ENCODE measurements around the gene NCKIPSD.
"Not testable (repeated sequence)": the region's sequence is repeated elsewhere in the genome, so short reads cannot be mapped to it uniquely, and the experiment has no call there.

Gene NCKIPSD

DNA sequence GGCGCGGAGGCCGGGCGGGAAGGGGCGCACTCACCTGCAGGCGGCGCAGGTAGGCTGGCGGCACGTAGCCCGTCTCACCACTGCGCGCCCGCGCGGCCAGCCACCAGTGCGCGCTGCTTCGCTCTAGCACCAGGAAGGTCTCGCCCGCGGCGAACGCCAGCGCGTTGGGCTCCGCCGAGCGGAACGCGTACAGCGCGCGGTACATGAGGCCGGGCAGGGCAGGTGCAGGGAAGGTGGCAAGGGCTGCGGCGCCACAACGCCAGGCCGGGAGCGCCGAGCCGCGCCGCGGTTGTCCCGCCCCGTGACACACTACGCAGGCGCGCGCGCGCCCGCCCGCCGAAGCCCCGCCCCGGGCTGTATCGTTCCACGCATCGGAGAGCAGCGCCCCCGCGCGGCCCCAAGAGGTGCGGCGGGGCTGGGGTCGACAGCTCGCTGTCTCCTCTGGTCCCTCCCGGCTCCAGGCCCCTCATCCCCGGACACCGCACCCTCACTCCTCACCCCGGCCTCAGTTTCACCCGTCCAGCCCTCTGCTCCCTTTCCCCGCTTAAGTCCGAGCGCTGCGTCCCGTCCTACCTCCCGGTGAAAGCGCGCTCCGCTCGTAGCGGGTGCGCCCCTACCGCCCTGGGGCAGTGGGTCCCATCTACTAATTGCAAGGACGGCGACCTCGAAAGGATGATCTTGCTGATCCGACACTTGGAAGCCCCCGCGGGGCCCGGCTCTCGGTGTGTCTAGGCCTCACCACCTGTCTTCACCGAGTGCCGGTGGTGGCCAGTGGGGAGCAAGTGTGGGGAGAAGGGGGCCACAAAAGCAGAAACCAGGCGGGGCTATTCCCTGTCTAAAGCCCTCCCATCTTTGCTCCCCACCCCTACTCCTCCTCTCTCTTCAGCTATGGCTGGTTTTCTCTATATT lies at the start of gene NCKIPSD:
Gene NCKIPSD, minus strand, starts transcription at position 313 of the 909 bp plus-strand sequence. Its CDS starts 108 bp downstream, at position 205.
- peak; percentile 26 for DNase-seq

DNA sequence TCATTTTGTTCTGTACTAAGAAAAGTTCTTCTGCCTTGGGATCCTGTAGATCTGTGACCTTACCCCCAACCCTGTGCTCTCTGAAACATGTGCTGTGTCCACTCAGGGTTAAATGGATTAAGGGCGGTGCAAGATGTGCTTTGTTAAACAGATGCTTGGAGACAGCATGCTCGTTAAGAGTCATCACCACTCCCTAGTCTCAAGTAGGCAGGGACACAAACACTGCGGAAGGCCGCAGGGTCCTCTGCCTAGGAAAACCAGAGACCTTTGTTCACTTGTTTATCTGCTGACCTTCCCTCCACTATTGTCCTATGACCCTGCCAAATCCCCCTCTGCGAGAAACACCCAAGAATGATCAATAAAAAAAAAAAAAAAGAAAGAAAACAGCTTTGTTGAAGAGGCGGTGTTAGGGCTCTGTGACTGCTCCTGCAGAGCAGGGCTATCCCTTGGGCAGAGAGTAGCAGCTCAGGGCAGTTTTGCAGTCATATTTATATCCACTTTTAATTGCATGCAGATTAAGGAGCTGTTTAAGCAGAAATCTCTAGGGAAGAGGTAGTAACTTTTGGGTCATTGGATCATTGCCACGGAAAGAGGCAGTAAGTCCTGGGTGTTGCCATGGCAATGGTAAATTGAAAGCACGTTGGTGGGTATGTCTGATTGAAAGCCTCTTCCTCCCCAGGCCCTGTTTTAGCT lies 49.5 kb upstream of the NCKIPSD start:
- not testable (repeated sequence) for DNase-seq

DNA sequence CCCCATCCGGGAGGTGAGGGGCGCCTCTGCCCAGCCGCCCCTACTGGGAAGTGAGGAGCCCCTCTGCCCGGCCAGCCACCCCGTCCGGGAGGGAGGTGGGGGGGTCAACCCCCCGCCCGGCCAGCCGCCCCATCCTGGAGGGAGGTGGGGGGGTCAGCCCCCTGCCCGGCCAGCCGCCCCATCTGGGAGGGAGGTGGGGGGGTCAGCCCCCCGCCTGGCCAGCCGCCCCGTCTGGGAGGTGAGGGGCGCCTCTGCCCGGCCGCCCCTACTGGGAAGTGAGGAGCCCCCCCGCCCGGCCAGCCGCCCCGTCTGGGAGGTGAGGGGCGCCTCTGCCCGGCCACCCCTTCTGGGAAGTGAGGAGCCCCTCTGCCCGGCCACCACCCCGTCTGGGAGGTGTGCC lies 48.8 kb upstream of the NCKIPSD start:
- DNase-seq, result not testable (repeated sequence)

DNA sequence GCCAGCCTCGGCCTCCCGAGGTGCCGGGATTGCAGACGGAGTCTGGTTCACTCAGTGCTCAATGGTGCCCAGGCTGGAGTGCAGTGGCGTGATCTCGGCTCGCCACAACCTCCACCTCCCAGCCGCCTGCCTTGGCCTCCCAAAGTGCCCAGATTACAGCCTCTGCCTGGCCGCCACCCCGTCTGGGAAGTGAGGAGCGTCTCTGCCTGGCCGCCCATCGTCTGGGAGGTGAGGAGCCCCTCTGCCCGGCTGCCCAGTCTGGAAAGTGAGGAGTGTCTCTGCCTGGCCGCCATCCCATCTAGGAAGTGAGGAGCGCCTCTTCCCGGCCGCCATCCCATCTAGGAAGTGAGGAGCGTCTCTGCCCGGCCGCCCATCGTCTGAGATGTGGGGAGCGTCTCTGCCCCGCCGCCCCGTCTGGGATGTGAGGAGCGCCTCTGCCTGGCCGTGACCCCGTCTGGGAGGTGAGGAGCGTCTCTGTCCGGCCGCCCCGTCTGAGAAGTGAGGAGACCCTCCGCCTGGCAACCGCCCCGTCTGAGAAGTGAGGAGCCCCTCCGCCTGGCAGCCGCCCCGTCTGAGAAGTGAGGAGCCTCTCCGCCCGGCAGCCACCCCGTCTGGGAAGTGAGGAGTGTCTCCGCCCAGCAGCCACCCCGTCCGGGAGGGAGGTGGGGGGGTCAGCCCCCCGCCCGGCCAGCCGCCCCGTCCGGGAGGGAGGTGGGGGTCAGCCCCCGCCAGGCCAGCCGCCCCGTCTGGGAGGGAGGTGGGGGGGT lies 48.2 kb upstream of the NCKIPSD start:
- DNase-seq, result not testable (repeated sequence)

DNA sequence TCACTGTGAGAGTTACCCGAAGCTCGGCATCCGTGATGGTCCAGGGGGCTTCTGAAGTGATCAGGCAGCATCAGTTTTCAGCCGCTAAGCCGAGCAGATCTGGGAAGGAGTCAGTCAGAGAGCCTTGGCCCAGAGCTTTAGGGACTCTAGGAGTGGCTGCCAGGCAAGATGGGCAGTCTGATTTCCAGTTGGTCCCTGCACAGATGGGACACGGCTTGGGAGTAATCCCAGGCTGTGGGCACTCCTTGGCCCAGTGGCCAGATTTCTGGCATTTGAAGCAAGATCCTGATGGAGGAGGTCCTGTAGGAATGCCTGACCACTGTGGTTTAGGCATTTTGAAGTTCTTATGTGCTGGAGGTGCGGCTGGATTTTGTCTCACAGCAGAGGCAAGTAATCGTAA lies 41.8 kb upstream of the NCKIPSD start:
- no peak for DNase-seq

DNA sequence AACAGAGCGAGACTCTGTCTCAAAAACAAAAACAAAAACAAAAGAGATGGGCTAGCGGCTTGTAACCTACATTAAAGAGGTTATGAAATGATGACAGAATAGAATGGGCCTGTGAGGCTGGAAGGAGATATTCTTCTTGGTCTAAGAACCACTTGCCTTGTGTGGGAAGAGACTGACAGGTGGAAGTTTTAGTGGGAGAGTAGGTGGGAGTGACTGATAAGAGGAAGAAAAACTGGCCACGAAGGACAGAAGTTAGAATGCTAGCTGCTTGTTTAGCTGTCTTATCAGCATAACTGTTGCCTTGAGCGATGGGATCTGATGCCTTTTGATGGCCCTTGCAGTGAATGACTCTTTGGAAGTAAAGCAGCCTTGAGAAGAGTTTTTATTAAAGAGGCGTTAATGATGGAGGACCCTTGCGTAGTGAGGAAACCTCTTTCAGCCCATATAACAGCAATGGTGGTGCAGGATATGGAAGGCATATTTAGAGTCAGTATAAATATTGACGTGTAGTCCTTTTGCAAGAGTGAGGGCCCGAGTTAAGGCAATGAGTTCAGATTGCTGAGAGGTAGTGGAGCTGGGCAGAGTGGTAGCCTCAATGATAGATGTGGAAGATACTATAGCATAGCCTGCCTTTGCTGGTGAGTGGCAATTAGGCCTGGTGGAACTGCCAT lies 39.6 kb upstream of the NCKIPSD start:
- DNase-seq, result not testable (repeated sequence)

DNA sequence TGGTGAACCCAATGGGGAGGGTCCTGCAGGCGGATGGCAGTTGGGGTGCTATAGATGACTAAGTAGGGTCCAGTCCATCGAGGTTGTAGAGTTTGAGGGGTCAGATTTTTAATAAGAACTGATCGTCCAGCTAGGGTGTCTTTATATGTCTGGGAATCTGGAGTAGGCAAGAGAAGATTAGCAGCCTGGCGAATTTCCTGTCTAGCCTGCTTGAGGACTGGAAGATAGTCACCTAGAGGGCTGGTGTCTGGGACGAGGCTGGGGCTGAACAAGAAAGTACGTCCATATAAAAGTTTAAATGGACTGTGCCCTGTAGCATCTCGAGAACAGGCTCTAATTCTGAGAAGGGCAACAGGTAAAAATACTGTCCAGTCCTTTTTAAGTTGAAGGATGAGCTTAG lies 38.0 kb upstream of the NCKIPSD start:
- no peak for DNase-seq

DNA sequence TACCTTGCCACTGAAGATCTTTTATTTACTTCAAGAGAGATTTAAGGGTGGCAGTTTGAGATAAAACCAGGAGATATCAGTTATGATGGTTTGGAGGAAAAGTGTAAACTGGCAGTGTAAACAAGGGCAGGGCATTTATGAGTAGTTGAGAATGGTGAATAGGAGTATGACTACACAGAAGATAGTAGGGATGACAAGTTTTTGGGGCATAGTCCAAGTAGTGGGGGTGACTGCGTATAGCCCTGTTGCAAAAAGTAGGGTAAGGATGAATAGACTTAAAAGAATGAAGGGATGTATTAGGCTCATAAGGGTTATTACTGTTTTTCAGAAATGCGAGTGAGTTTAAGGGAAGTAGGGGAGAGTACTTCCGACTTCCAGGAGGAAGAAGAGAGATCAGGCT lies 37.6 kb upstream of the NCKIPSD start:
- not testable (repeated sequence) for DNase-seq

DNA sequence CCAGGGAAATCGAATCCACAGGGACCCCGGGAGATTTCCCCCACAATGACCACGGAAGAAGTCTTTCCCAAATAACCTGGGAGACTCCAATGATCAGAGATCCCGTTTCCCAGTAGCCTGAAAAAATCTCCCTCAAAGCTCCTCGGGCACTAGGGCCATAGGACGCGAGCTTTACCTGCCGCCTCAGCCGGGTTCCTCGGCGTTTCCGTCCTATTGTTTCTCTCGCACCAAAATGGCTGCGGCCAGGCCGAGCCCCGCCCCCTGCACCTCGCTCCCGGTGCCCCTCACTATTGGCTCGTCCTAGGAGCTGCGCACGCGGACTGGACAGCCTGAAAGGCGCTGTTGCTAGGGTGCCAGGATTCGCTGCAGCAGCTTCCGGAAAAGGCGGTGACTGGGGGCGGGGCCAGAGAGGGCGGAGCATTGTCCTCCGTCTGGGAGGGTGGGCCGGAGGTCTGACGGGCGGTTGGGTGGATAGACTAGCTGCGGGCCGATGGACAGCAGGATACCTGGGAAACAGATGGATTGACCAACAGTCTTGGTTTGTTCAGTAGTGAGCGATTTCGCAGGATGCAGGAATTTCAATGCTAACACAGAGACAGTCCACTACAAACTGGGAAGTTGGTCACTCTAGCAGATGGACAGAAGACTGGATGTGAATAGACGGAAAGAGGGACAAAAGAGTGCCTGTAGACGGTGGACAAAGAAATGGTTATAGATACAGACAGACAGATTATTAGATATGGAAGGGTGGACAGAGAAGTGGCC lies 31.4 kb upstream of the NCKIPSD start, which contains the start of gene IP6K2:
Gene IP6K2, minus strand, starts transcription at position 240 of the 765 bp plus-strand sequence. CDS start 21,930 bp downstream, outside the sequence.
- peak; percentile 85 for DNase-seq

DNA sequence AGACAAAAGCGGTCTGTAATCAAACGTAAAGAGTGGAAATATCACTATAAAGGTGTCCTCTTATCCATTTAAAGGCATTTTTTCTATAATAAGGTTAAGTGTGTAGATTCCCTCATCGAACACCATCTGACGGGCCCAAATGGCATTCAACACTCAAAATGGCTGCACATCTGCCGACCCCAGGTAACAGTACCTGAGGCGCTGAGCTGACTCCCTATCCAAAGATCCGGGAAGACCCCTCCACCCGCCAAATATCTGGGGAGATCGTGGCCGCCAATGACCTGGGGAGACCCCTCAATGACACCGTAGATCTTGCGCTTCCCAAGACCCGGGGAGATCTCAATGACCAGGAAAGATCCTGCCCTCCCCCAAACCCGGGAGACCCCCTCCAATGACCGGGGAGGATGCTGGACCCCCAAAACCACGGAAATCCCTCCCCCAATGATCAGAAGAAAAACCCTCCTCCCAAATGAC lies 30.8 kb upstream of the NCKIPSD start:
- no peak for DNase-seq

DNA sequence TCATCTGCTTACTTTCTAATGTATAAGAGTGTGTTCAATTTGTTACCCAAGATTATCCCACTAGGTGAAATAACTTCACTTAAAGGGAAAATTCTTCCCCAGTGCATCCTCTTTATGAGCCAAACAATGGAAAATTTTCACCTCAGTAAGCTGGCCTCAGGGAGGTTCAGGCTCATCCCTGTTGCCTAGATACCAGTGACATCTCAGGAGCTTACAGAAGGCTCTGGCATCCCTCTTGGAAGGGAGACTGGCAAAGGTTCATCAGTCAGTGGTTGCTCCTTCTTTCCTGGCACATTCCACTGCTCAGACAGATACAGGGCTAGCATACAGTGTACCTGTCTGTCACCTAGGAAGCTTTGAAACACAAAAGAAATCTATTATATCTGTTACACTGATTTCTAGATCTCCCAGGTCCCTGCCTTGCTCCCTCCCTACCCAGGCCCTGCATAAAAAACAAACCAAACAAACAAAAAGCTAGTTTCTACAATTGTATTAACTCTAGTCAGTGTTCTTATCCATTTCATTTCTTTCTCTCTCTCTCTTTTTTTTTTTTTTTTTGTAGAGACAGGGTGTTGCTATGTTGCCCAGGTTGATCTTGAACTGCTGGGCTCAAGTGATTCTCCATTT lies 29.6 kb upstream of the NCKIPSD start:
- DNase-seq, result no peak

DNA sequence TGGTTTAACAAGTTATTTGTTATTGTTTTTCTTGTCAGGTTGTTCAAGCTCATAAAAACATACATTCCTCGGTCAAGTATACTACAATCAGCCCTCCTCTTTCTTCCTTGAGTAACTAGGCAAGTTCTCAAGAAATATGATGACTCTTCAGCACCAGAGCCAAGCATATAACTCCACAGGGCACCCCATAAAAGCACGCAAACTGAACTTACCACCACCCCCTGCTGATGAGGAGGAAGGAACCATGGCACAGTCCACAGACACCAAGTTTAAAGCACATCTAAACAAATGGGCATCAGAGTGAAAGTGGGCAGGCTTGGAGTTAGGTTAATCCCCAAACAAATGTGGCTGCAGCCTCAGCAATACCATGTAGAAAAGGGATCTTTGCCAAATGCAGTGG lies 26.0 kb upstream of the NCKIPSD start:
- DNase-seq, result no peak

DNA sequence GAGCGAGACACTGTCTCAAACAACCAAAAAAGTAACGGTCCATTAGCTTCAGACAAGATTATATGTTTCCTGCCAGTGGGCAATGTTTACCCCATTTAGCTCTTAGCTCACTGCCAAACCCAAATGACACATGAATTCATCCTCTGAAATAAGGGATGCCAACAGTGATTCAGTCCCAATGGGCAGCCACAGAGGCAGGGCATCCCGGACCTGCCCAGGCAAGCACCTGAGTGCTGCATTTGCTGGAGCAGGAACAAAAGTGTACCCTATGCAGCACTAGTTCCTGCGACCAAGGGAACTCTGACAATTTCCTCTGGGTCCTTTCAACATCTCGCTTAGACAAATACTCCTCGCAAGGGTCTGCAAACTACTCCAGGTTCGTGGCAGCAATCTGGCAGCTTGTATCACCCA lies 23.3 kb upstream of the NCKIPSD start:
- DNase-seq, result no peak

DNA sequence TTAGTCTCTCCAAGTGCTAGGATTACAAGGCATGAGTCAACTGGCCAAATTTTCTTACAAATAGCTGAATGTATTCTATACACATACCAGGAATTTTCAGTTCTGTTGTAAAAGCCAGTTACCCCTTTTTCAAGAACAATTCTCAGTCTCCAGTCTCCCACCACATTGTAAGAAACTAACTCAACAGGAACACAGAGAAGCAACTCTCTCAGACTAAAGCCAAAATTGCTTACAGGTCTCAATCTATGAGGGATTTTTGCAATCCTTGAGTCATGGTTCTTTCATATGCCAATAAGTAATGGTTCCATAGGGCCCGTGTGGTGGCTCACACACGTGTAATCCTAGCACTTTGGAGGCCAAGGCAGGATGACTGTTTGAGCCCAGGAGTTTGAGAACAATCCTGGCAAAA lies 22.8 kb upstream of the NCKIPSD start:
- no peak for DNase-seq

DNA sequence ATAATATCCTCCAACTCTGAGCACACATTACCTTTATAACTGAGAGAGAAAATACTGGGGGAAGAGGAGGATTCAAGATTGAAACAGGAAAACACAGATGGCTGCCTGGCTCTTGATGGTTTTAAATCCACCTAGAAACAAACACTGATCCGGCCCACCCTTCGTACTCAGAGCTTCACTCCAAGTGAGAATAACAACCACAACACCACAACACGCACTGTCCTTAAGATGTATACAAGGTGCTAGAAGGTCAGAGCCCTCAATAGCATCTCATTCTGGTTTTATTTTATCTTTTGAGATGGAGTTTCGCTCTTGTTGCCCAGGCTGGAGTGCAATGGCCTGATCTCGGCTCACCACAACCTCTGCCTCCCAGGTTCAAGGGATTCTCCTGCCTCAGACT lies 21.4 kb upstream of the NCKIPSD start:
- DNase-seq, result no peak

DNA sequence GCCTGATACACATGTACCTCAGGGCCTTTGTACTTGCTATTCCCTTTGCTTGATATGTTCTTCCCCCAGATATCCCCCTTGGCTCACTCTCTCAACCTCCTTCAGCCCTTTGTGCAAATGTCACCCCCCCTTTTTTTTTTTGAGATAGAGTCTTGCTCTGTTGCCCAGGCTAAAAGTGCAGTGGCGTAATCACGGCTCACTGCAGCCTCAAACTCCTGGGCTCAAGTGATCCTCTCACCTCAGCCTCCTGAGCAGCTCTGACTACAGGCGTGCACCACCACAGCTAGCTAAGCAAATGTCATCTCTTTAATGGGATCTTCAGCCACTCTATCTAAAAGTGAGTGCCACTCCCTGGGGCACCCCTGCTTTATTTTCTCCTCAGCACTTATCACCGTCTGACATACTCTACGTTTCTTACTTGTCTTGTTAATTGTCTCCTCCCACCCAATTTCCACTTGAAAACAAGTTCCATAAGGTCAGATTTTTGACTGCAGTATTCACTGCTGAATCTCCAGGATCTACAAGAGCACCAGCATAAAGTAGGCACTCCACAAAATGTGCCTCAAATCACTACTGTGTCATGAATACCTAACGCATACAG lies 16.7 kb upstream of the NCKIPSD start:
- no peak for DNase-seq

DNA sequence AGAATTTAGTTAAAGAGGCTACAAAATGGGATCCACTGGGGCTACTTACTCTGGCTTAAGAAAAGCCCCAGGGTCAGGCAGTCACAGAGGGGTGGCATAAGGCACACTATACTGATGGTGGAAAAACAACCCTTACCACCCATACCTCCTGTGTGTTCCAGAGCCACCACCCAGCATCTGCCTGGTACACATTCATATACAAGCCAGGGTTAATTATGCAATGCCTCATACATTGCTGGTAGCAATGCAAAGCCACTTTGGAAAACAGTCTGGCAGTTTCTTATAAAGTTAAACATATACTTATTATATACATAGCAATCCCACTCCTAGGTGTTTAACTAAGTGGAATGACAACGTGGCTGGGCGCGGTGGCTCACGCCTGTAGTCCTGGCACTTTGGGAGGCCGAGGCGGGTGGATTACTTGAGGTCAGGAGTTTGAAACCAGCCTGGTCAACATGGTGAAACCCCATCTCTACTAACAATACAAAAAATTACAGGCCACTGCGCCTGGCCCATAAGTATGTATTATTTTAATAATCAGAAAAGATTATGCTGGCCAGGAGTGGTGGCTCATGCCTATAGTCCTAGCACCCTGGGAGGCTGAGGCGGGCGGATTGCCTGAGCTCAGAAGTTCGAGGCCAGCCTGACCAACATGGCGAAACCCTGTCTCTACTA lies 15.2 kb upstream of the NCKIPSD start:
- no peak for DNase-seq

DNA sequence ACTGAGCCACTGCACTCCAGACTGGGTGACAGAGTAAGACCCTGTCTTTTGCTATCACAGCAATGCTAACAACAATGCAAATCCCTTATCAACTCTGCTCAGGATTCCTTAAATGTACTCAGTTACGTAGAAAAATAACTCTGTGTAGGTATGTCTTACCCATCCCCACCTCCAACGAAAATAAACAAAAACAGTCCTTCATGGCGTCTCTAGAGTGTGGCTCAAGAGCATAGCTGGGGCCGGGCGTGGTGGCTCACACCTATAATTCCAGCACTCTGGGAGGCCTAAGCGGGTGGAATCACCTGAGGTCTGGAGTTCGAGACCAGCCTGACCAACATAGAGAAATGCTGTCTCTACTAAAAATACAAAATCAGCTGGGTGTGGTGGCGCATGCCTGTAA lies 13.2 kb upstream of the NCKIPSD start:
- no peak for DNase-seq

DNA sequence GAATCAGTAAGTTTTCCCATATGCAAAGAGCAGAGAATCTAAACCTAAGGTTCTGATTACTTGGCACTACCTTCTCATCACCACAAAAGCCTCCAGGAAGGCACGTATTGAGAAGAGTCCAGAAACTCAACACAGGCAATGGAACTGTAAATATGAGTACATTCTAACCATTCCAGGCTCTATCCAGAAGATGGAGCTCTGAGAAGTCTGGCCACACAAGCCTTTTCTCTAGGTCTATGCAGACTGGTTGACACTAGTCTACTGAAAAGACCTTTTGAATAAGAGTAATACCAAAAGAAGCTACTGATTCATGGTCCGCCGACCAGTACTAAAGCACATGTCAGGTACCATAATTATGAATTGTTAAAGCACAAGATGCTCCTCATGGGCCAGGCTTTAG lies 12.2 kb upstream of the NCKIPSD start:
- no peak for DNase-seq

DNA sequence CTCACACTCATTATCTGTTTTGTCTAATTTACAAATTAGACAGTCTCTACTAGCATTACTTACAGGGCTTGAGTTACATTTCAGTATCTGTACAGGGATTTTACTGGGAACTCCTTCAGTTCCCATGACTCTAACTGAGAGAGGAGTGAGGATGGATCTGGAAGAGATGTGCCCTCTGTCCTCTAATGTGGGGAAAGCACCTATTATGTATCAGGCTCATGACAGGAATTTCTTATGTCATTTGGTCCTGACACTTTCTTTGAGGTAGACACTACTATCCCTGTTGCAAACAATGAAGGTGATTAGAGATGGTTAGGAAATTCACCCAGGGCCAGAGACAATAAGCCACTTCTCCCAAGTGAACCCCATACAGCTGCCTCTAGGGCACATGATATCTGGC lies 10.9 kb upstream of the NCKIPSD start:
- DNase-seq, result no peak
